ENCODE results near the gene KIF1A. TPM values are rescaled to one million over a fixed set of nuclear protein-coding genes. Genes with fewer than 3 reads are reported as not detected.

The KIF1A gene
- total and polyA plus RNA-seq, 8 donors, result 32.4 to 76.0 (median 62.1) TPM

DNA sequence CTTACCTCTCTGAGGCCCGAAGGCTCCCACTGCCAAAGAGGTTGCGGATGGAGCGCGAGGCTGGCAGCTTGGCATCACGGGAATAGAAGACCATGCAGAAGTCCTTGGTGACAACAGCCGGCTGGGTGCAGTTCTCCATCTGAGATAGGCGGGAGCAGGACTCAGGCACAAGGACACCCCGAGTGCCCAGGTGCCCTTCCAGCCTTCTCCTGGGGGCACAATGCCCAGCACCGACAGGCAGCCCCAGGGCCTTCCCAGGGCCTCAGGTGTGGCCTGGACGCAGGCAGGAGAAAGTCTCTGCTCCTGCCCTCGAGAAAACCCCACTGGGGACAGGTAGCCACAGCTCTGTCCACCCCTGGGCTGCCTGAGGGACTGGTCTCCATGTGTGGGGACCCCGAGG, 94.8 kb downstream of the KIF1A start:
- H3K9me3 ChIP-seq, result no peaks in the 10 kb centered on the region
- intact Hi-C loops (cut with DNase I), result no loop called here
- no peaks in the 10 kb centered on the region for H3K27me3 ChIP-seq
- 86 to 94% methylated on average over 12 of the region's 12 CpGs for WGBS, 2 donors
- no peak for ATAC-seq
- no peak overlapping the region for H3K4me3 ChIP-seq
- no peaks in the 10 kb centered on the region for H3K4me1 ChIP-seq
- H3K36me3 ChIP-seq, result peaks cover 0 to 4% (median 0%) of the 10 kb centered on the region in 3 donors
- H3K27ac ChIP-seq, result no peak overlapping the region
- no peak for FAIRE-seq
- peak in 1 of 6 donors; percentile 56 for DNase-seq
- TF ChIP-seq, protein P1, sequence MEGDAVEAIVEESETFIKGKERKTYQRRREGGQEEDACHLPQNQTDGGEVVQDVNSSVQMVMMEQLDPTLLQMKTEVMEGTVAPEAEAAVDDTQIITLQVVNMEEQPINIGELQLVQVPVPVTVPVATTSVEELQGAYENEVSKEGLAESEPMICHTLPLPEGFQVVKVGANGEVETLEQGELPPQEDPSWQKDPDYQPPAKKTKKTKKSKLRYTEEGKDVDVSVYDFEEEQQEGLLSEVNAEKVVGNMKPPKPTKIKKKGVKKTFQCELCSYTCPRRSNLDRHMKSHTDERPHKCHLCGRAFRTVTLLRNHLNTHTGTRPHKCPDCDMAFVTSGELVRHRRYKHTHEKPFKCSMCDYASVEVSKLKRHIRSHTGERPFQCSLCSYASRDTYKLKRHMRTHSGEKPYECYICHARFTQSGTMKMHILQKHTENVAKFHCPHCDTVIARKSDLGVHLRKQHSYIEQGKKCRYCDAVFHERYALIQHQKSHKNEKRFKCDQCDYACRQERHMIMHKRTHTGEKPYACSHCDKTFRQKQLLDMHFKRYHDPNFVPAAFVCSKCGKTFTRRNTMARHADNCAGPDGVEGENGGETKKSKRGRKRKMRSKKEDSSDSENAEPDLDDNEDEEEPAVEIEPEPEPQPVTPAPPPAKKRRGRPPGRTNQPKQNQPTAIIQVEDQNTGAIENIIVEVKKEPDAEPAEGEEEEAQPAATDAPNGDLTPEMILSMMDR (IDR thresholded peaks at IDR 0.05), result no peak

DNA sequence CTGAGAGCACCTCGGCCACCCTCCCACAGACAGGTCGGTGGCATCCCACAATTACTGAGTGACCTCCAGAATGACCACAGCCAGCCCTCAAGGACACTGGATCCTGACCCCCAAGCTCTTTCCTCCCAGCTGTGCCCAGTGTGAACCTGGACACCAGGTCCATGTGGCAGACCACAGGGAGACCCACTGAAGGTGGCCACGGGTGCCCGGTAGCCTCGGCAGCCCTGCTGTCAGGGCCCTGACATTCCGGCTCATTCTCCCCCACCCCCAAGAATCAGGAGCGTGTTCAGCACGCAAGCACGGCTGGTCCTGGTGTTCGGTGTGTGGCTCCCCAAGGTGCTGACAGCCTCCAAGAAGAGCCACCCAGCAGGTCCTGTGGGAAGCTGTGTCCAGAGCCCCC, 95.6 kb downstream of the KIF1A start:
- intact Hi-C loops (cut with DNase I), result no loop called here
- peaks cover 0 to 4% (median 0%) of the 10 kb centered on the region in 3 donors for H3K36me3 ChIP-seq
- H3K4me3 ChIP-seq, result no peak overlapping the region
- no peaks in the 10 kb centered on the region for H3K27me3 ChIP-seq
- WGBS, 2 donors, result 90 to 92% methylated on average over 10 of the region's 10 CpGs
- H3K27ac ChIP-seq, result no peak overlapping the region
- TF ChIP-seq, protein P1 (IDR thresholded peaks at IDR 0.05), result no peak
- no peaks in the 10 kb centered on the region for H3K9me3 ChIP-seq
- DNase-seq (peak in 1 of 6 donors; percentile 33), FAIRE-seq (no peak), ATAC-seq (no peak)
- H3K4me1 ChIP-seq, result no peaks in the 10 kb centered on the region

DNA sequence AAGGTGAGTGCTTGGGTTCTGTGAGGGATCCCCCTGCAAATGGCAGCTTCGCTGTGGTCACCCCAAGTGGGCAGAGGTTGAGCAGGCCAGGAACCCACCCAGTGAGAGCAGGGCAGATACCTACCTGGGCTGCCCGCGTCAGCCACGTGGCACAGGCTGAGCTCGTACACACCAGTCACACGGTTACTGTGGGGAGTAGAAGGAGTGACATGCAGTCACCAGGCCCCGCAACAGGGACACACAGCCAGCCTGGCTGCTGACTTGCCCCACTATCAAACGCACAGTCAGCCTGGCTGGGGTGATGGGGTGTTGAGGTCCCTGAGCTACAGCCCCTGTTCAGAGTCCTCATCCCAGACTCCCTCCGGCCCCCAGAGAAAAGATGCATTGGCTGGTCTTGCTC, 96.2 kb downstream of the KIF1A start:
- intact Hi-C loops (cut with DNase I), result no loop called here
- Histone ChIP-seq H3K27ac (no peak overlapping the region), H3K4me1 (no peaks in the 10 kb centered on the region), H3K27me3 (no peaks in the 10 kb centered on the region), H3K4me3 (no peak overlapping the region), H3K9me3 (no peaks in the 10 kb centered on the region), H3K36me3 (peaks cover 0 to 4% (median 0%) of the 10 kb centered on the region in 3 donors)
- 96 to 97% methylated on average over 9 of the region's 9 CpGs for WGBS, 2 donors
- FAIRE-seq (no peak), ATAC-seq (no peak), DNase-seq (peak in 1 of 6 donors; percentile 61)
- TF ChIP-seq, protein P1 (IDR thresholded peaks at IDR 0.05), result no peak

DNA sequence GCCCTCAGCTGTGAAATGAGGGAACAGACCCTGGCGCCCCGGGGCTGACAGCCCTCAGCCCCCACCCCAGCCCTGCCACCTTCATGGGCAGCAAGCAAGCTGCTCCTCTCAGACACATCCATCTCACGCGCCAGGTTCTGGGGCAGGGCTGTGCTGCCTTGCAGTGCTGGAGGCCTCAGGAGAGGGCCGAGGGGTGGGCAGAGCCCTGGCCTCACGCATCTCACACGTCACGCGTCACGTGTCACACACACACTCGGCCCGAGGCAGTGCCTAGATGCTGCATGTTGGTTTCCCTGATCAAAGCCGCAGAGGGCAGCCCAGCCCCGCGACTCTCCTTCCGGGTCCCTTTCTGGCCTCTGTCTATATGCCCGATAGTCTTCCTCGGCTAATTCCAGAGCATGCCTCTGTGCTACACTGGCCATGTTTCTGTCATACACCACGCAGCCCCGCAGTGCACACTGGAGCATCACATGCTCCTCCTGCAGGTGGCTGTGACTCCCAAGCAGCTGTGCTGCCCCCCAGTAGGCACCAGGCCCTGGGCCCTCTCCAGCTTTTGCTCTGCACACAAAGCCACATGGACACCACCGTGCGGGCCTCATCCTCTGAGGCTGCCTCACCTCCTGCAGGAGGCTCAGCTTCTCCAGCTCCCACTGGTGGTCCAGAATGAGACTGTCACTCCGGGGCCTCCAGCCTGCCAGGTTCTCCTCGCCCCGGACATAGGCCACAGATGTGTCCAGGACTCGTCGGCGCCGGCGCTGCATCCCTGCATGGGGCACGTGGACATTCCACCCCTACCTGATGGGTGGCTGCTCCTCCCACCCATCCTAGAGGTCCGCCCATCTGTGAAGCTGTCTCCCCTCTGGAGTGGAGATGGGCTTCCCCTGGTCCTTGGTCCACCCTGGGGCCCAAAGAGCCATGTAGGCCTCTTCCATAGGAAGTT, 97.0 kb downstream of the KIF1A start:
- 89 to 90% methylated on average over 30 to 32 of the region's 32 CpGs for WGBS, 2 donors
- no peak overlapping the region for H3K27ac ChIP-seq
- TF ChIP-seq, protein P1 (IDR thresholded peaks at IDR 0.05), result no peak
- intact Hi-C loops (cut with DNase I), result no loop called here
- H3K27me3 ChIP-seq, result no peaks in the 10 kb centered on the region
- H3K4me1 ChIP-seq, result no peaks in the 10 kb centered on the region
- DNase-seq, result peak in 1 of 6 donors; percentile 61
- no peak for FAIRE-seq
- no peaks in the 10 kb centered on the region for H3K9me3 ChIP-seq
- ATAC-seq, result no peak
- H3K36me3 ChIP-seq, result peaks cover 0 to 4% (median 0%) of the 10 kb centered on the region in 3 donors
- H3K4me3 ChIP-seq, result no peak overlapping the region

DNA sequence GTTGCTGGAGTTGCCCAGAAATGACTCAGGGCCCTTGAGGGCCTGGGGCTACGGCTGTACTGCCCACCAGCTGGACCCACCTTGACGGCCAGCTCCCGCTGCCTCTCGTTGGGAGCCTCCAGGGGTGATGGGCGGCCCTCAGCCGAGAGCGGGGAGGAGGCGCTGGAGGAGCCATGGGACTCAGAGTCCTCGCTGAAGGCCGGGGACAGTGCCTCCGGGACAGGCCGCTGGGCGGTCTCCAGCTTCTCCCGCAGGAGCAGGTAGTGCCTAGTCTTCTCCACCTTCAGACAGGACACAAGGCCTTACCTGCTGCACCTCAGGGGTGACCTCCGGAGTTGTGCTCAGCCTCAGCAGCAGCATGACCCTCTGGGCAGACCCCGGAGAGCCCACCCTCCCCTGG, 97.6 kb downstream of the KIF1A start:
- DNase-seq (peak in 1 of 6 donors; percentile 69), FAIRE-seq (no peak), ATAC-seq (no peak)
- intact Hi-C loops (cut with DNase I), result no loop called here
- TF ChIP-seq, protein P1 (IDR thresholded peaks at IDR 0.05), result no peak
- Histone ChIP-seq H3K9me3 (no peaks in the 10 kb centered on the region), H3K27me3 (no peaks in the 10 kb centered on the region), H3K4me3 (no peak overlapping the region), H3K4me1 (no peaks in the 10 kb centered on the region), H3K36me3 (peaks cover 0 to 4% (median 0%) of the 10 kb centered on the region in 3 donors), H3K27ac (no peak overlapping the region)
- WGBS, 2 donors, result 89 to 92% methylated on average over 16 of the region's 16 CpGs
